GM19035 (cell line): ENCODE results near the gene FAM180B.
"Not testable (repeated sequence)": the region's sequence is repeated elsewhere in the genome, so short reads cannot be mapped to it uniquely, and the experiment has no call there.

Experiments used
- ATAC-seq: cut with Tn5 transposase; IDR thresholded peaks from one replicate; pipeline ENCODE4 v1.9.1; 2021; ENCODE audit not compliant: unreplicated experiment

Gene FAM180B

DNA sequence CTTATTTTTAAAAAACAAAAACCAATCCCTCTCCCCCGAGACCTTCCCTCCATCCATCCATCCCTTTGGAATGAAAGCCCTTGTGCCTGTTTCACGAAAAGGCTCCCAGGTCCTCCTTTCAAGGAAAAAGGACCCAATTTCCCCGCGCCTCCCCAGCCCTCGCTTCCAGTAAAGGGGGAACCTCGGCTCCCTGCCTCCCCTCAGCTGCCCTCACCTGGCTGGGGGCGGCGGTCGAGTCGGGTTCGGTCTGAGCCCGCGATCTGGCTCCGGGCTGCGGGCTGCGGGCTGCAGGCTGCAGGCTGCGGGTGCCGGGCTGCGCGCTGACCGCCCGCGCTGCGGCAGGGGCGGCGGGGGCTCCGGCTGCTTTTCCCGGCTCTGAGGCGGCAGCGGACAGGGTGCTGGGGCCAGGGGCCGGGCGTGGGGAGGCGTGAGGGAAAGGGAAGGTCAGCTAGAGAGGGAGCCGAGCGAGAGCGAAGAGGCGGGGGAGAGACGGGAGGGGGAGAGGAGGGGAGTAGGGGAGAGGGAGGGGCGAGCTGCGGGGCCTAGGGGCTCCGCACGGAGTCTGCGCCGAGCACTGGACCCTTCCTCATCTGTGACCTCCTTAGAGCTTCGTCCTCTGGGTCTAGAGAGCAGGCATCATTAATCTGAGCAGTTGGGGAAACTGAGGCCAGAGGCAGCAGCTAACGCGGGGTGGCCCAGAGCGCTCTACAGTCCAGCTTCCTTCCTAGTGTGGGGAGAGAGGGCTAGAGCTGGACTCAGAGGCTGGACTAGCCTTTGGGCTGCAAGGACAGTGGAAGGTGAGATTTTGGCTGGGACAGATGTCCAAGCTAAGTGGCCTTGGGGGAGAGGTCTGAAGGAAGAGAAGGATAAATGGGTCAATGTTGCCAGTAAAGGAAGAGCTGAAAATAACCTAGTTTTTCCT lies 7.7 kb downstream of the FAM180B start, which contains the start of gene C1QTNF4:
Gene C1QTNF4, minus strand, starts transcription at position 478 of the 922 bp plus-strand sequence. CDS start 3,601 bp downstream, outside the sequence.
- no peak for ATAC-seq

DNA sequence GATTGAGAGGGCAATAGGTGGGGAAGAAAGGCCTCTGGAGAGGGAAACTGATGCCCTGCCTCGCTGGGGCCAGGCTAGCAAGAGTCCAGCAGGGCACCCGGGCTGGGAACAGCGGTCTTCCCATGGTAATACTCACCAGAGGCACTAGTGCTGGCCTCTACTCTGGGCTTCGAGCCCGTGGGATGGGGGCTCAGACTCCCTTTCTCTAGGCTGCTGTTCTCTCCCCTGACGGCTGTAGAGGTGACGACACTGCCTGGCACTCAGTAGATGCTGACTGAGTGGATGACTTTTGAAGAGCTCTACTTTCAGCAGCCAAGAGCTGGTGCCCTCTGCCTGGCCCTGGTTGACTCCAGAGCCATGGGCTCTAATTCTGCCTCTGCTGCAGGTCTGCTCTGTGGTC lies 8.6 kb downstream of the FAM180B start:
- ATAC-seq = no peak

DNA sequence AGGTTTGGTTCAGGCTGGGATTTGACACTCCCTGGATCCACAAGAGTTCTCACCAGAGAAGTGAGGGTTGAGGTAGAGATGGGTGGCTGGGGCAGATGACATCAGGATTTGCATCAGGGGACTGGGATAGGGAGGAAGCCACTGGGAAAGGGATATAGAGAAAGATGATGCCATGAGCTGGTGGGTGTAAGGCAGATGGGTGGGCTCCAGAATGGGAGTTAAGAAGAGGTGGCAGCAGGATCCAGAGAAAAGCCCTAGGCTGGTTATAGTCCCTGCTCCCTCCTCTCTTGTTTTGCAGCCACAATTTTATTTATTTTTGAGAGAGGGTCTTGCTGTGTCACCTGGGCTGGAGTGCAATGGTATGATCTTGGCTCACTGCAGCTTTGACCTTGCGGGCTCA lies 9.5 kb downstream of the FAM180B start:
- no peak for ATAC-seq

DNA sequence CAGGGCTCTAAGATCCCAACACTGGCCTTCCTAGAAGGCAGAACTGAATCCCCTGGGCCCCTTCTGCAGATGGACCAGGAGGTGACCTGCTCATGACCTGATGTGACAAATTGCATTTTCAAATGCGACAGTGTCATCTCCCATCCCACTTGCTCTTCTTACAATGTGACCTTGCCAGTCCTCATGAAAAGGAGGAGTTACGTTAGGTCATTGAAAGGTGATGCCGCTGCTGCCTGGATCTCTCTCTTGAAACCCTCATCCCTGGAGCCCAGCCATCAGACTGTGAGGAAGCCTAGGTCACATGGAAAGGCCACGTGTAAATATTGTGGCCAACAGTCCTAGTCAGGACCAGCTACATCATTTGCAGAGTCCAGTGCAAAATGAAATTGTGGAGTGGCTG lies 13.4 kb downstream of the FAM180B start:
- no peak for ATAC-seq

DNA sequence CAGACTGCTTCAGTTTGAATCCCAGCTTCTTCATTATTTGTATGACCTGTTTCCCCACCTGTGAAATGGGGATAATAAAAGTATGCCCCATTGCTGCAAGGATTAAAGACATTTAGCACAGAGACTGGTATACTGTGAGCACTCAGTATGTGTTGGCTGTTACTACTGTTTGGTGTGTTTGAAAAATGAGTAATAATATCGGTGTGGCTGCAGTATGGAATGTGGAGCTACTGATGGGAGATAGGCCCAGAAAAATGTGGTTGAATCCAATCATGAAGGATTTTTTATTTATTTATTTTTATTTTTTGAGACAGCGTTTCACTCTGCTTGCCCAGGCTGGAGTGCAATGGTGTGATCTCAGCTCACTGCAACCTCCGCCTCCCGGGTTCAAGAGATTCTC lies 16.8 kb downstream of the FAM180B start:
- ATAC-seq = no peak

DNA sequence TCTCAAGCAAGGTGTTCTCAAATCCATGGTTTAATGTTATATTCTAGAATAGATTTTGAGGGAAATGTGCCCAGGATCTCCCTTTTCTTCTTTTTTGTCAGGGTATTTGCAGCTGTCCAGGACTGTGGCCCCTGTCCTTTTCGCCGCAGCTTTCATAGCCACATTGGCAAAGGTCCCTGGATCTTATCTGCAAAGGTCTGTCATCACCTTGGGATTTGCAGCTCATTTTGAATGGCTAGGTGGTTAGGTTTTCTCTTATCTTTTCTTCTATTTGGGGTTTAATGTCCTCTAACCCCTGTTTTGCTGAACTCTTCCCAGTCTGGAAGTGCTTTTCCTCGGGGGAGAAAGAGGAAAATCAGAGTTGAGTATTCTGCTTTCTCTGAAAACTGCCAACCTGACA lies 19.4 kb downstream of the FAM180B start:
- ATAC-seq = no peak

DNA sequence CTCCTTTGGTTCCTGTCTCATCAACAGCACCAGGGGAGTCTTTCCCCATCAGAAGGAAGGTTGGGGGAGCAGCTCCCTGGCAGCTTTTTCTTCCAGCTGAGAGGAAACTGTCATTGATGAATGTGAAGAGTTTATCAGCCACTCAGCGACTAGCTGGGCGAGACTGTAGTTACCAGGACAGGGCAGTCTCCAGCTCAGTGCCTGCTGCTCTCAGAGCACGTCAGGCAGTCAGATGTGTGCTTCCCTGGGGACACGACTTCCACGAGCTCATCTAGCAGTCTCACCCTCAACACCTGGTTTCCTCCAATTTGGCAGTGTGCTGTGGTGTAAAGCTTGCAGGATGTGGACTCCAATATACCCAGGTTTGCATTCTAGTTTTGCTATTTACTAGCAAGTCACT lies 20.3 kb downstream of the FAM180B start:
- ATAC-seq = no peak

DNA sequence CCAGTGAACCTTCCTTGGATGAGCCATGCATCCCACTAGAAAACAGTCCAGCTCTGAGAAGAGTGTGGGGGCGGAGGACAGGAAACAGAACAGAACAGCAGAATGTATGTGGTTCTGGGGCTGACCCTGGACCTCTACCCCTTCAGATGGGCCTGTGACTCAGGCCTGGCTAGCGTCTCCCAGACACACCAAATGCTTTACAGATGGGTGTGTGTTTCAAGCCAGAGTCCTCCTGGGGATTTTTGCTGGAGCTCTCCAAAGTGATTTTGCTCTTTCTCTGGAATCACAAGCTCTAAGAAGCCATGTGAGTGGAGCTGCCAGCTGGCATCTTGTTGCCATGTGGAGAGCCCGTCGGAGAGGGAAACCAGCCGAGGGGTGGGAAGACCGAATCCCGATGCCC lies 20.9 kb downstream of the FAM180B start:
- no peak for ATAC-seq

DNA sequence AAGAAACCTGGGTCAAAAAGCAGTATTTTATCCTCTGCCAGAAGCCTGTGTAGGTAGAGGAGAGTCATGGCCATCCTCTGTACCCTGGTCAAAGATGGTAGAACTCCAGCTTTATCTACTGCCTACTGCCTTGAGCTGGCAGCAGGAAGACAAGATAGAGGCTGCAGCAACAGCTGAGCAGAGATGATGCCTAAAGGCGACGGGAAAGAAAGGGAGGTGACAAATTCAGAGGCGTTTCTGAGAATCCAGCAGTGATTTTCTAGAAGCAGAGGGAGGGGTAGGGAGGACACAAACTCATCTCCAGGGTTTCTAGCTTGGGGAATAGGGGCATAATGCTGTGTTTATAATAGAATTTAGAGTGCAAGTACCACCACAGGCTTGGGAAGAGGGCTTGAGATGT lies 23.2 kb downstream of the FAM180B start:
- ATAC-seq = no peak

DNA sequence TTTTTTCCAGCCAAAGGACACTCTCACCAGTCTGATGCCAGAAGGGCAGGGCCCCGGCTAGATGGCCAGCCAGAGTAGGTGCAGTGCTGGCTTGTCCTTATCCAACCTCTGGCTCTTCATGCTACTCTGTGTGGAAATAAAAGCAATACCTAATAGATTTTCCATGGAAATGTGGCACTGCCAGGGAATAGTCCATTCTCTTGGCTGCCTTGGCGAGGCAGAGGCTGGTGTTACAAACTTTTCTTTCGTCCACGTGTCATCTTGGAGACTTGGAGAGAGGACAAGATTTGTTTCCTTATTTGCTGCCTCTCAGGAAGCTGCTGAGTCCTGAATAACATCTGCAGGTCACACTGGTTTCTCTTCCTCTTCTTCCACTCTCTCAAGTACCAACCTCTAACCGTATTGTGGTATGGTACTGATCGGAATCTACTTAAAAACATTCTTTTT lies 24.9 kb downstream of the FAM180B start:
- ATAC-seq = no peak

DNA sequence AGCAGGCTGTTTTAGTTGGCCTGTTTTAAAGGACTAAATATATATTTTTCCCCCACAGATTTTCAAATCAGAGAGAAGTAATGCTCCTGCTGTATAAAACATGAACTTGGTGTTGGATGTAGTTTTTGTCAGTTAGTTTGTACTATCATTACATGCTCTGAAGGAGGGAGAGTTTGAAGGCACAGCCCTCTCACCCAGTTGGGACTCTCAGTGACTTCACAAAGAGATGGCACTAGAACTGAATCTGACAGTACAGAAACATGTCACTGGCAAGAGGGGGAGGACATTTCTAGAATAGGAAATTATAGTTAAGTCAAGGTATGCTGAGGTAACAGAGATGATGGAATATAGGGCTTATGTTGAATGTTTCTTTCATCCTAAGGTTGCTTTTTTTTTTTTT lies 28.8 kb downstream of the FAM180B start:
- ATAC-seq = no peak

DNA sequence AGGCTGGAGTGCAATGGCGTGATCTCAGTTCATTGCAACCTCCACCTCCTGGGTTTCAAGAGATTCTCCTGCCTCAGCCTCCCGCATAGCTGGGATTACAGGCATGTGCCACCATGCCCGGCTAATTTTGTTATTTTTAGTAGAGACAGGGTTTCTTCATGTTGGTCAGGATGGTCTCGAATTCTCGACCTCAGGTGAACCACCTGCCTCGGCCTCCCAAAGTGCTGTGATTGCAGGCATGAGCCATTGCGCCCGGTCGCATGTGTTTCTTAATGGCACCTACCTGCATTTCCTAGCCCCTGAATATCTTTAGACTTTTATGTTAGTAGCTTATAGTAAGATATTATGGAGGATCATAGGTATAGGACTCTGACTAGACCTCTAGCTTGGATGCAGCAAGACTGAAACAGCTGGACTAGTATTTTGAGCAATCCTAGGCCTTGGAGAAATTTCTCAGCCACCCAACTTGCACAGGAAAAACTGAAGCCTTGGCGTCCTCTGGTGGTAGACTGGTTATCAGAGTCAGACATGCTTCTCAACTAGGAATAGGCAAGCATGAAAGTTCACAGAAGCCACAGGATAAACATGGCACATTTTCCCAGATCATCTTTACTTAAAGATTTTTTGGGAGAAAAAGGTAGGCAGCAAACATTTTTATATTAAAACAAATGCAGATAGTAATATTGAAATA lies 30.4 kb downstream of the FAM180B start:
- ATAC-seq = no peak

DNA sequence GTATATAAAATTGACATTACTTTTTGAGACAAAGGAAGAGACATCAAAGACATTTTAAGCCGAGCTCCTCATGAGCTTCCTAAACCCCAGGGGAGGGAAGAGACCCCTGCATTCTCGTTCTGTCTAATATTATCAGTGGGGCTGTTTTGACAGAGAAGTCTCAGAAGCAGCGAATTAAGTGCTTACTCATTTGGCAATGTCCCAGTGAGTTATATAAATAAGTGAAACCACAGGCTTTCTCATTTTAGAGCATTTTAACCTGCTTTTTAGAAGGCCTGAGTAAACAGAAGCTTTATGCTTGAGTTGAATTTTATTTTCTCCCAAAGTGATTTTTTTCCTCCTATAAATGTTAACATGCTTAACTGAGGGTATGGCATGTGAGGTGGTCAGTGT lies 30.9 kb downstream of the FAM180B start:
- ATAC-seq = no peak

DNA sequence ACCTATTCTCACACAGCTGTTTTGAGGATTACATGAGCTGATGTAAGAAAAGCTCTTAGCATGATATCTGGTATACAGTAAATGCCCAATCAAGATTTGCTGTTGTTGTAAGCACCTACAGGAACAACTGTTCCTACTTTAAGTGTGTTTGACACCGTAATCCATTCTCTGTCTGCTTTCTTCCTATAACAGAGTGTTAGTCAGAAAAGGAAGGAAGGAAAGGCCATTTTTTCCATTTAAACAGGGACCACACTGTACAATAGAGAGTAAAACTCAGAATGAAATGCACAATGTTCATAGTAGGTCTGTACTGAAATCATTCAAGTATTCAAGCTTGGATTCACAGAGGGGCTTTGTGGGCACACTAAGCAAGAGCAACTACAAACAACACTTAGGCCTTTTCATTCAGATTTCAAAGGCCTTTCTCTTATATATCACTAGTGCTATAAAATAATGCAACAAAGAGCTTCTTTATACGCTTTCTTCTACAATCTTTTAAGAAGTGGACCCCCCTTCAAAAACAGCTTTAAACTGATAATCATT lies 34.4 kb downstream of the FAM180B start:
- no peak for ATAC-seq

DNA sequence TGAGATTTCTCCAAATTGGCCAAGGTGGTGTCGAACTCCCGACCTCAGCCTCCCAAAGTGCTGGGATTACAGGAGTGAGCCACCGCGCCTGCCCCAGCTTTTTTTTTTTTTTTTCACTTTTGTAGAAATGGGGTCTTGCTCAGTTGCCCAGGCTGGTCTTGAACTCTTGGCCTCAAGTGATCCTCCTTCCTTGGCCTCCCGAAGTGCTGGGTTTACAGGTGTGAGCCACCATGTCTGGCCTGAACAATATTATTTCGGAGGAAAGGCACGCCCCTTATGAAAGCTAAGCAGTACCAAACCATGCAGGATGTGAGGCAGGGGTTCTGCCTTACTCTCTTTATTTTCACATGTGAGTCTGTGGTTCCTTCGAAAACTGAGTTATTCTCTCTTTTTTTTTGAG lies 39.8 kb downstream of the FAM180B start:
- no peak for ATAC-seq

DNA sequence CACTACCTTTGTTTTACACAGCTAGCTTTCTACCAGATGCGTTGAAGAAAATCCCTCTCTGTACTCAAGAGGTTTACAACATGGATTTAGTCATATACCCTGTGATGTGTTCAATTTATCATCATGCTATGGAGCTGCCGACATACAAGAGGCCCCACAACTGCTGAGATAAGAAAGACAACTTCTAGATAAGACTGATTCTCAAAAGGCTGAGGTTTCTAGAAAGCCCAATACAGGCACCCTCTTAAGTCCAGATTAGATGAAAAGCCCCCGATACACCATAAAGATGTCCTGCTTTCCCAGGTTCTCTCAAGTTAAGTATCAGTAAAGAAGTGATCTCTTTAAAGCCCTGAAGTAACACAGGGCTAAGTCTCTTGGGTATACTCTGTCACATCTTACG lies 41.5 kb downstream of the FAM180B start:
- no peak for ATAC-seq

DNA sequence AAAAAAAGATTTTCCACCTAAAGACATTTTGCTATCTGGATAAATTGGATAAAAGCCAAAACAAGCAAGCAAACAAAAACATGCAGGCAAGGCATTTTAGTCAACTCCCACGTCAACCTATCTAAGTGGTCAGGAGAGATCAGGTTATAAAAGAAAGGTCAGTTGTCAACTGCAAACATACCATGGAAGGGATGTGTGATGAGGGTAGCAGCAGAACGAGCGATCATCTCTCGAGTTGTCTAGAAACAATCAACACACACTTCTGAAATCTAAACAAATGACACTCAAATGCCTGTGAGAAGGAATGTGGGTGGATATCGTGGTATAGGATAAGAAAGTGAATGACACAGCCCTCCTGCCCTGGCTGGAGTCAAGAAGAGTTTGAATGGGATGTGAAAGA lies 45.0 kb downstream of the FAM180B start:
- no peak for ATAC-seq

DNA sequence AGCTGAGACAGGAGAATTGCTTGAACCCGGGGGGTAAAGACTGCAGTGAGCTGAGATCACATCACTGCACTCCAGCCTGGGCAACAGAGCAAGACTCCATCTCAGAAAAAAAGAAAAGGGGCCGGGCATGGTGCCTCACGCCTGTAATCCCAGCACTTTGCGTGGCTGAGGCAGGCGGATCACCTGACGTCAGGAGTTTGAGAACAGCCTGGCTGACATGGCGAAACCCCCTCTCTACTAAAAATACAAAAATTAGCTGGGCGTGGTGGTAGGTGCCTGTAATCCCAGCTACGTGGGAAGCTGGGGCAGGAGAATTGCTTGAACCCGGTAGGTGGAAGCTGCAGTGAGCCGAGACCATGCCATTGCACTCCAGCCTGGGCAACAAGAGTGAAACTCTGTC lies 49.9 kb downstream of the FAM180B start:
- not testable (repeated sequence) for ATAC-seq
